ENCODE results near the gene ZNF529. TPM values are rescaled to one million over a fixed set of nuclear protein-coding genes. Genes with fewer than 3 reads are reported as not detected.

Gene ZNF529
- total and polyA plus RNA-seq, 2 of the 13 experiments (the other 11 are each of a cell fraction or from before 2014, with no cell fraction given): 9.3 to 10.6 TPM

DNA sequence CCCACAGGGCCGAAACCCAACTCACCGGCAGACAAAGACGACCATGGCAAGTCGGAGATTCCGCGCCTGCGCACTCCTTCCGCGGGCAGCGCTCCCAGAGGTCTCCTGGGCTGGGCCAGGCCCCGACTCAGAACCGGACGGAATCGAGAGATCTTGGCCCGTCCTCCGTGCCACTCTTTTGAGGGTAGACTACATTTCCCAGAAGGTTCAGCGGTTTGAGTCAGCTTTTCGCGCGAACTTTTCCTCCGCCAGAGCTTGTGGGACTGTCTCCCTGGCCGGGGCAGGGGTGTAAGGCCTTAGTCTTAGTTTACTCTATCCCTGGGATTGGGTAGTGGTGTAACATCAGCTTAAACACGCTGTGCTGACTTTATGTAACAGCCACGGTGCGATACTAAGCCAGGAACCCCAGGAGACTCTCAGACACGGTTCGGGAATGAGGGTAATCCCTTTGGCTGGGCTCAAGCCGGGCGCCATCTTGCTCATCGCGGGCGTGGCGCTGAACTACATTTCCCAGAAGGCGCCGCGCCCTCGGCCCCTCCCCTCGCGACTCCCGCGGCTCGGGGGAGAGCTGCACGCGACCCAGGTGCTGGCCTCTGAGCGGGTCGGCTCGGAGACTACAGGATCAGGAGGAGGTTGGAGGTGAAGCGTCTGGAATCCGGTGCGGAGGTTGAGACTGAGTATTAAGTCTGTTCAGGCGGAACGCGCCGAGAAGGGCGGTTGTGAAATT lies 44.7 kb downstream of the ZNF529 start, which contains the start of gene ZNF260 (continued):
- TF ChIP-seq ZNF616 (CRISPR knock-in tag; IDR thresholded peaks at IDR 0.05; ENCODE audit: low read depth): peak; percentile 76; the same call in 1 of the 2 replicates
- 0 out of 2 replicates have a peak, but pooled peaks have one; percentile 37 for TF ChIP-seq MAF1 (CRISPR knock-in tag; IDR thresholded peaks at IDR 0.05; ENCODE audit: borderline replicate concordance)
- no peak for TF ChIP-seq ARID2 (CRISPR knock-in tag; IDR thresholded peaks at IDR 0.05; ENCODE audit: borderline replicate concordance)
- no peak for TF ChIP-seq CCAR2 (optimal IDR thresholded peaks at IDR 0.05; ENCODE audit: low read depth, low read length)
- TF ChIP-seq NBN (conservative IDR thresholded peaks at IDR 0.05): no peak
- TF ChIP-seq, protein P1, sequence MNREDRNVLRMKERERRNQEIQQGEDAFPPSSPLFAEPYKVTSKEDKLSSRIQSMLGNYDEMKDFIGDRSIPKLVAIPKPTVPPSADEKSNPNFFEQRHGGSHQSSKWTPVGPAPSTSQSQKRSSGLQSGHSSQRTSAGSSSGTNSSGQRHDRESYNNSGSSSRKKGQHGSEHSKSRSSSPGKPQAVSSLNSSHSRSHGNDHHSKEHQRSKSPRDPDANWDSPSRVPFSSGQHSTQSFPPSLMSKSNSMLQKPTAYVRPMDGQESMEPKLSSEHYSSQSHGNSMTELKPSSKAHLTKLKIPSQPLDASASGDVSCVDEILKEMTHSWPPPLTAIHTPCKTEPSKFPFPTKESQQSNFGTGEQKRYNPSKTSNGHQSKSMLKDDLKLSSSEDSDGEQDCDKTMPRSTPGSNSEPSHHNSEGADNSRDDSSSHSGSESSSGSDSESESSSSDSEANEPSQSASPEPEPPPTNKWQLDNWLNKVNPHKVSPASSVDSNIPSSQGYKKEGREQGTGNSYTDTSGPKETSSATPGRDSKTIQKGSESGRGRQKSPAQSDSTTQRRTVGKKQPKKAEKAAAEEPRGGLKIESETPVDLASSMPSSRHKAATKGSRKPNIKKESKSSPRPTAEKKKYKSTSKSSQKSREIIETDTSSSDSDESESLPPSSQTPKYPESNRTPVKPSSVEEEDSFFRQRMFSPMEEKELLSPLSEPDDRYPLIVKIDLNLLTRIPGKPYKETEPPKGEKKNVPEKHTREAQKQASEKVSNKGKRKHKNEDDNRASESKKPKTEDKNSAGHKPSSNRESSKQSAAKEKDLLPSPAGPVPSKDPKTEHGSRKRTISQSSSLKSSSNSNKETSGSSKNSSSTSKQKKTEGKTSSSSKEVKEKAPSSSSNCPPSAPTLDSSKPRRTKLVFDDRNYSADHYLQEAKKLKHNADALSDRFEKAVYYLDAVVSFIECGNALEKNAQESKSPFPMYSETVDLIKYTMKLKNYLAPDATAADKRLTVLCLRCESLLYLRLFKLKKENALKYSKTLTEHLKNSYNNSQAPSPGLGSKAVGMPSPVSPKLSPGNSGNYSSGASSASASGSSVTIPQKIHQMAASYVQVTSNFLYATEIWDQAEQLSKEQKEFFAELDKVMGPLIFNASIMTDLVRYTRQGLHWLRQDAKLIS (CRISPR knock-in tag; IDR thresholded peaks at IDR 0.05): no peak
- TF ChIP-seq USF2 (IDR thresholded peaks at IDR 0.05; ENCODE audit: low read depth, low read length): no peak
- no peak for TF ChIP-seq USF2 (CRISPR knock-in tag; IDR thresholded peaks at IDR 0.05; ENCODE audit: borderline replicate concordance)
- no peak; the same call in none of the 2 replicates for TF ChIP-seq YEATS2 (CRISPR knock-in tag; IDR thresholded peaks at IDR 0.05; ENCODE audit: borderline replicate concordance)
- no peak for TF ChIP-seq ZNF609 (CRISPR knock-in tag; IDR thresholded peaks at IDR 0.05; ENCODE audit: borderline replicate concordance)
- TF ChIP-seq MEF2D (CRISPR knock-in tag; IDR thresholded peaks at IDR 0.05): peak; percentile 63; the same call in 1 of the 2 replicates
- TF ChIP-seq ZNF652 (CRISPR knock-in tag; IDR thresholded peaks at IDR 0.05; ENCODE audit: borderline replicate concordance, low read depth): no peak
- TF ChIP-seq MTA1 (CRISPR knock-in tag; IDR thresholded peaks at IDR 0.05; ENCODE audit: borderline replicate concordance): no peak
- TF ChIP-seq ZMYM4 (CRISPR knock-in tag; IDR thresholded peaks at IDR 0.05): peak; percentile 54
- no peak for TF ChIP-seq GLMP (CRISPR knock-in tag; IDR thresholded peaks at IDR 0.05; ENCODE audit: borderline replicate concordance)
- no peak for TF ChIP-seq U2AF2 (IDR thresholded peaks at IDR 0.05; ENCODE audit: low read depth, low read length)
- TF ChIP-seq TCF7 (IDR thresholded peaks at IDR 0.05; ENCODE audit: low read depth): no peak

Measured in HepG2 (cell line).